OCI-LY7 (cell line): ENCODE measurements around the gene ADAM12. TPM values are rescaled to one million over a fixed set of nuclear protein-coding genes. Genes with fewer than 3 reads are reported as not detected.

Experiments
- BruUV-seq: library from RNA; stranded (reverse); fragments of 400-500 nt; replicated peaks from 2 replicates; lab custom pipeline; 2021; lab: Mats Ljungman, UMichigan
- CTCF ChIA-PET: fragments of 300-600 bp; sonication (Branson Sonifier 250); formaldehyde crosslinking; loops from one replicate; lab custom pipeline; 2022; ENCODE audit warnings: antibody characterized with exemption; ENCODE audit not compliant: unreplicated experiment; lab: Charles Lee
- POLR2A ChIA-PET: fragments of 300-600 bp; sonication (Branson Sonifier 250); formaldehyde crosslinking; loops from one replicate; lab custom pipeline; 2022; ENCODE audit warnings: antibody characterized with exemption; lab: Charles Lee
- DNase-seq: peaks from one replicate; pipeline ENCODE4 v3.0.0-alpha.2; 2015; ENCODE audit warnings: low spot score
- H2AFZ ChIP-seq: fragments of 200-600 bp; sonication (generic), shearing (Covaris generic); 2 replicates; pipeline ENCODE4 v1.6.1; 2014; ENCODE audit warnings: mild to moderate bottlenecking, antibody characterized with exemption, low read length, moderate library complexity
- H3K27ac ChIP-seq: fragments of 200-600 bp; sonication (generic); 2 replicates; pipeline ENCODE4 v1.5.1; 2014; ENCODE audit warnings: mixed run types, low read depth, mild to moderate bottlenecking, moderate library complexity, low read length, inconsistent platforms; ENCODE audit not compliant: poor library complexity, severe bottlenecking
- H3K36me3 ChIP-seq: fragments of 200-600 bp; sonication (generic); 2 replicates; pipeline ENCODE4 v1.6.1; 2014; ENCODE audit warnings: mild to moderate bottlenecking, antibody characterized with exemption, low read length, moderate library complexity, mixed read lengths; ENCODE audit not compliant: insufficient read depth
- H3K4me1 ChIP-seq: fragments of 200-600 bp; sonication (generic); 2 replicates; pipeline ENCODE4 v1.5.1; 2014; ENCODE audit warnings: mild to moderate bottlenecking, low read length; ENCODE audit not compliant: insufficient read depth, poor library complexity, severe bottlenecking
- H3K4me2 ChIP-seq: fragments of 200-600 bp; sonication (generic); 2 replicates; pipeline ENCODE4 v1.6.1; 2014; ENCODE audit warnings: mild to moderate bottlenecking, low read length
- H3K4me3 ChIP-seq: fragments of 200-600 bp; sonication (generic); 2 replicates; pipeline ENCODE4 v1.5.1; 2014; ENCODE audit warnings: mild to moderate bottlenecking, low read depth, low read length; ENCODE audit not compliant: poor library complexity, severe bottlenecking
- H3K79me2 ChIP-seq: fragments of 200-600 bp; sonication (generic); 2 replicates; pipeline ENCODE4 v1.6.1; 2016; ENCODE audit warnings: low read depth, mild to moderate bottlenecking, low read length, moderate library complexity, mixed read lengths; ENCODE audit not compliant: insufficient read depth
- H3K9me2 ChIP-seq: fragments of 200-600 bp; sonication (generic); 2 replicates; pipeline ENCODE4 v1.6.1; 2016; ENCODE audit warnings: mild to moderate bottlenecking, low read length, mixed read lengths; ENCODE audit not compliant: insufficient read depth
- H3K9me3 ChIP-seq: fragments of 200-600 bp; sonication (generic); 2 replicates; pipeline ENCODE4 v1.6.1; 2014; ENCODE audit warnings: mild to moderate bottlenecking, mixed run types, low read length, mixed read lengths
- H4K20me1 ChIP-seq: fragments of 200-600 bp; sonication (generic); 2 replicates; pipeline ENCODE4 v1.6.1; 2014; ENCODE audit warnings: mild to moderate bottlenecking, antibody characterized with exemption, low read length, moderate library complexity, mixed read lengths; ENCODE audit not compliant: insufficient read depth
- EZH2phosphoT487 ChIP-seq: fragments of 200-600 bp; sonication (generic); IDR thresholded peaks from 2 replicates; pipeline ENCODE4 v1.6.1; 2018; ENCODE audit warnings: low read depth, borderline replicate concordance, mild to moderate bottlenecking, mixed run types, antibody characterized with exemption, low read length, moderate library complexity, mixed read lengths
- intact Hi-C: fragments of 100-400 bp; cut with micrococcal nuclease; formaldehyde crosslinking; loops from one replicate; pipeline ENCODE4 v1.10.0; 2022; ENCODE audit not compliant: unreplicated experiment
- total RNA-seq, 2 experiments: library from RNA; depleted of rRNA in 1 of 2; stranded (reverse); fragments of >200 nt in 1 of 2; shearing (Covaris generic) in 1 of 2; gene quantifications; 2 replicates each; pipeline ENCODE4 v1.2.3, GENCODE V29; 2014 to 2022
- TF ChIP-seq, protein P1 (sequence below): fragments of 200-600 bp; sonication (generic); conservative IDR thresholded peaks from 2 replicates; pipeline ENCODE4 v1.5.1; 2014; ENCODE audit warnings: mild to moderate bottlenecking, antibody characterized with exemption, low read length, moderate library complexity, mixed read lengths

The ADAM12 gene
- total RNA-seq, 2 experiments from 2014 or later = 0.06 TPM; not detected in 1

DNA sequence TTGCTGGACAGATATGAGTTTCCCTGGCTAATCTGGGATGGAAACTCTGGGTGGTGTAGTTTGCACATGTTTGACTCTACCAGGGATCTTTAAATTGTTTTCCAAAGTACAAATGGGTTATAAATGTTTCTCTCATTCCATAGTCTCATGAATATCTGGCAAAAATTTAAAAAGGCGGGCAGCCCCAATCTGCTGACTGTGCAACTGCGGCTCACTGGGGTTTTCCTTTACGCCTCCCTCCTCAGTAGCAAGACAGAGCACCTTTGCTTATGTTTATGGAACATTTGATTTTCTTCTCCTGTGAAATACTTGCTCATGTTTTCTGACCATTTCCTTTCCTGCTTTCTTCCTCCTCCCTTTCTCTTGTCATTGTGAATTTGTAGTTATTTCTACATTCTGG lies 105.0 kb downstream of the ADAM12 start:
- POLR2A ChIA-PET = interaction anchor here (0.6 kb wide), 1 partner anchor 259 kb away, joined by 3 read pairs; no protein-coding TSS in a partner anchor
- TF ChIP-seq, protein P1, sequence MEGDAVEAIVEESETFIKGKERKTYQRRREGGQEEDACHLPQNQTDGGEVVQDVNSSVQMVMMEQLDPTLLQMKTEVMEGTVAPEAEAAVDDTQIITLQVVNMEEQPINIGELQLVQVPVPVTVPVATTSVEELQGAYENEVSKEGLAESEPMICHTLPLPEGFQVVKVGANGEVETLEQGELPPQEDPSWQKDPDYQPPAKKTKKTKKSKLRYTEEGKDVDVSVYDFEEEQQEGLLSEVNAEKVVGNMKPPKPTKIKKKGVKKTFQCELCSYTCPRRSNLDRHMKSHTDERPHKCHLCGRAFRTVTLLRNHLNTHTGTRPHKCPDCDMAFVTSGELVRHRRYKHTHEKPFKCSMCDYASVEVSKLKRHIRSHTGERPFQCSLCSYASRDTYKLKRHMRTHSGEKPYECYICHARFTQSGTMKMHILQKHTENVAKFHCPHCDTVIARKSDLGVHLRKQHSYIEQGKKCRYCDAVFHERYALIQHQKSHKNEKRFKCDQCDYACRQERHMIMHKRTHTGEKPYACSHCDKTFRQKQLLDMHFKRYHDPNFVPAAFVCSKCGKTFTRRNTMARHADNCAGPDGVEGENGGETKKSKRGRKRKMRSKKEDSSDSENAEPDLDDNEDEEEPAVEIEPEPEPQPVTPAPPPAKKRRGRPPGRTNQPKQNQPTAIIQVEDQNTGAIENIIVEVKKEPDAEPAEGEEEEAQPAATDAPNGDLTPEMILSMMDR = no peak
- no peak for TF ChIP-seq EZH2phosphoT487
- Histone ChIP-seq H4K20me1 (no peaks in the 10 kb centered on the region), H3K4me2 (no peak overlapping the region), H2AFZ (no peak overlapping the region), H3K27ac (no peak overlapping the region), H3K79me2 (no peaks in the 10 kb centered on the region), H3K9me3 (no peaks in the 10 kb centered on the region), H3K4me3 (no peak overlapping the region), H3K9me2 (no peaks in the 10 kb centered on the region; the same call in 1 of the 2 replicates), H3K4me1 (no peaks in the 10 kb centered on the region), H3K36me3 (no peaks in the 10 kb centered on the region)
- no peak for DNase-seq
- CTCF ChIA-PET = no interaction called here
- no TSS peak for BruUV-seq
- intact Hi-C loops = no loop called here

DNA sequence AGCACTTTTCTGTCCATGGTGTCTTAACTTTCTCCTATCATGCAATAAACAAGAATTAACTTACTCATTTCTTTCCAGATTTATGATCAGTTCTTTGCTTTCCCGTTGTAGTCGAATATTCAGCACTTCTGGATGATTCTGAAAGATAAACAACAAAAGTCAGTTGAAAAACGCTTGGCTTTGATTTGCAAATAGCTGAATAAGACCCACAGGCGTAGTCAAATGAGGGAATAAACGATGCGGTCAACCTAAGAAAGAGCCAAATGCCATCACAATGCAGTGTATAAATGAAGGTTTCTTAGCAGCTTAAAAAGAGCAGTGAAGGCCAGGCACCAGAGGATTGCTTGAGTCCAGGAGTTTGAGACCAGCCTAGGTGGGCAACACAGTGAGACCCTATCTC lies 109.4 kb downstream of the ADAM12 start:
- POLR2A ChIA-PET = no interaction called here
- H3K36me3 ChIP-seq = no peaks in the 10 kb centered on the region
- no peak overlapping the region for H2AFZ ChIP-seq

DNA sequence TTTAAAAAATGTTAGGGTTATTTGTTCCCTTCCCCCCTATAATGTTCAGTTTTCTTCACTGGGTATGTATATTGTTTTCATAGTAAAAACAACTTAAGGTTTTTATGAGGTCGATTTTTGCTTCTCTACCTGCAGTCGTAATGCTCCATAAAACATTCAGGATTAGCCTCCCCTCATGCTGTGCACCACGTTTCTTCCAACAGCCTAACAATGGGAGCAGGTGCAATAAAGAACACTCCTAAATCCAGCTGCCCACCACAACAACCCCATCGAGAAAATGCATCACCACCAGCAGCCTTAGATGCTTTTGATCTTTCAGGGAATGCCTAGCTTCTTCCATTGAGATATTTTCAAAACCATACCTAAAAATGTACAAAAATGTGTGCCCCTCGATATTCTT lies 111.1 kb downstream of the ADAM12 start:
- Histone ChIP-seq H3K4me3 (no peak overlapping the region), H3K9me2 (no peaks in the 10 kb centered on the region; the same call in 1 of the 2 replicates), H3K79me2 (no peaks in the 10 kb centered on the region), H4K20me1 (no peaks in the 10 kb centered on the region), H3K27ac (no peak overlapping the region), H3K36me3 (no peaks in the 10 kb centered on the region), H3K4me1 (no peaks in the 10 kb centered on the region), H2AFZ (no peak overlapping the region), H3K4me2 (no peak overlapping the region), H3K9me3 (no peaks in the 10 kb centered on the region)
- DNase-seq = no peak
- intact Hi-C loops = no loop called here
- ChIA-PET CTCF (no interaction called here), POLR2A (no interaction called here)
- BruUV-seq = no TSS peak
- TF ChIP-seq EZH2phosphoT487 = no peak
- TF ChIP-seq, protein P1 = no peak

More for the DNA sequence above, 109.4 kb downstream of the ADAM12 start:
- Histone ChIP-seq H4K20me1 (no peaks in the 10 kb centered on the region), H3K27ac (no peak overlapping the region), H3K4me1 (no peaks in the 10 kb centered on the region), H3K4me2 (no peak overlapping the region), H3K9me2 (no peaks in the 10 kb centered on the region; the same call in 1 of the 2 replicates), H3K79me2 (no peaks in the 10 kb centered on the region), H3K4me3 (no peak overlapping the region), H3K9me3 (no peaks in the 10 kb centered on the region)
- intact Hi-C loops = no loop called here
- no TSS peak for BruUV-seq
- TF ChIP-seq, protein P1 = no peak
- no peak for TF ChIP-seq EZH2phosphoT487
- DNase-seq = no peak
- CTCF ChIA-PET = no interaction called here
